Transverse colon (tissue), 4 donors: ENCODE measurements around the gene ZNF8.

Source experiments
- CTCF ChIP-seq, 5 experiments: fragments of 200-600 bp in 3 of 5; fragments of 450-650 bp in 2 of 5; sonication (generic) in 3 of 5; IDR thresholded peaks; 1 replicate in 2 of 5; 2 replicates in 3 of 5; pipeline ENCODE4 v1.5.1; 2016 to 2017; ENCODE audit warnings: antibody characterized with exemption in 5 of 5, inconsistent platforms in 3 of 5, mild to moderate bottlenecking in 2 of 5, moderate library complexity in 1 of 5
- POLR2A ChIP-seq: fragments of 450-650 bp; IDR thresholded peaks from one replicate; pipeline ENCODE4 v1.6.1; 2016; ENCODE audit warnings: antibody characterized with exemption, mild to moderate bottlenecking, moderate library complexity
- POLR2AphosphoS5 ChIP-seq, 3 donors: sonication (generic); formaldehyde crosslinking; IDR thresholded peaks; one replicate each; pipeline ENCODE4 v1.6.1; 2016; ENCODE audit warnings: antibody characterized with exemption in 3 of 3

GRCh38 chr19:58338825-58339558, 60.2 kb downstream of the ZNF8 start:
- TF ChIP-seq POLR2A (no peak), POLR2AphosphoS5 (IDR thresholded peaks at IDR 0.05) (no peak), CTCF (IDR thresholded peaks at IDR 0.05) (no peak)
